HG03575 (cell line): ENCODE results near the gene PNMA1.
"Not testable (repeated sequence)": the region's sequence is repeated elsewhere in the genome, so short reads cannot be mapped to it uniquely, and the experiment has no call there.

Experiments used
- ATAC-seq: cut with Tn5 transposase; IDR thresholded peaks from one replicate; pipeline ENCODE4 v1.9.1; 2021; ENCODE audit not compliant: unreplicated experiment, insufficient number of reproducible peaks, low FRiP score; ENCODE audit errors: extremely low read depth

PNMA1 gene

DNA sequence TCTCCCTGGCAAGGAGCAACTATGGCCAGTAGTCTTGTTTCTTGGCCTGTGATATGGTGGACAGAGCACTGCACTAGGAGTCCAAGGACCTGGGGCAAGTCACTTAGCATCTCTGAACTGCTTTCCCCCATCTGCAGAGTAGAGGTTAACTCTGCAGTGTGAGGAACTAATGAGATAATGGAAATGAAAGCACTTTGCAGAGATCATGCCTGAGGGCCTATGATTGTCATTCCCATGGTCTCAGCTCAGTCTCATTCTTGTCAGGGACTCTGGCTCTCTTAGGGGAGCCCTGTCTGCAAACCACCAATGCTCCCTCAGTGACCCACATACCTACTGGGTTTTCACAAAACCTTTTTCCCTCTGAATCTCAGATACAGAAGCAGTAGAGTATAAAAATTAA is 6.5 kb upstream of the PNMA1 start:
- no peak for ATAC-seq

DNA sequence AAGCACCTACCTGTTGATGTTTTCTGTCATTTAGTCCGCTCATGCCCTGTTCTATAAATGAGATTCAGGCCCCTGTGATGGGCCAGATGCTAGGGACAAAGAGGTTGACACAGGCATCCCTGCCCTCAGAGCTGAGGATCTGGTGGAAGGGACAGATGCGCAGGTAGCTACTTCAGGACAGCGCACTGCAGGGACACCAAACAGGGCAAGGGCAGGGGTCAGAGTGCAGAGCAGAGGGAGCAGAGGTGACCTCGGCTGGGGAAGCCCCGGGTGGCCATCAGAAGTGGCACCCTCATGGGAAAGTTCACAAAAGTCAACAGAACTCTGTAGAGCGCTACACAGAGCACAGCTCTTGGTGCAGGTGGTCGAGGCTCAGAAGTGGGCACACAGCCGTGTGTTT is 5.6 kb upstream of the PNMA1 start:
- ATAC-seq: no peak

DNA sequence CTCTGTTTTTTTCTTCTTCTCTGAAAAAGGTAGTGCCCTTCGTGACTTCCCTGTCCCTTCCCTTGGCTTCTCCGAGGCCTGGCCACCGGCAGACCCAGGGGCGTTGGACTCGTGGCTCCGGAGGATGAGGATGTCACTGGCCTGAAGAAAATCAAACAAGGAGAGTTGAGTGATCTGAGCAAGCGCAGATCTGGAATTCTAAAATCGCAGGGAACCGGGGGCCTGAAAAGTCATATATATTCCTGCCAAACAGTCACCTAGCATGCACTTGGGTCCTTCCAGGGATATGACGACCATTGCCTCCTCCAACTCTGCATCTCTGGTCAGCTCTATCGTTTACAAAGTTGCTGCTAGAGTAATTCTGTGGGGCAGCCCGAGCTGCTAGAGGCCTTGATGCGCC is 5.2 kb upstream of the PNMA1 start:
- ATAC-seq: no peak

DNA sequence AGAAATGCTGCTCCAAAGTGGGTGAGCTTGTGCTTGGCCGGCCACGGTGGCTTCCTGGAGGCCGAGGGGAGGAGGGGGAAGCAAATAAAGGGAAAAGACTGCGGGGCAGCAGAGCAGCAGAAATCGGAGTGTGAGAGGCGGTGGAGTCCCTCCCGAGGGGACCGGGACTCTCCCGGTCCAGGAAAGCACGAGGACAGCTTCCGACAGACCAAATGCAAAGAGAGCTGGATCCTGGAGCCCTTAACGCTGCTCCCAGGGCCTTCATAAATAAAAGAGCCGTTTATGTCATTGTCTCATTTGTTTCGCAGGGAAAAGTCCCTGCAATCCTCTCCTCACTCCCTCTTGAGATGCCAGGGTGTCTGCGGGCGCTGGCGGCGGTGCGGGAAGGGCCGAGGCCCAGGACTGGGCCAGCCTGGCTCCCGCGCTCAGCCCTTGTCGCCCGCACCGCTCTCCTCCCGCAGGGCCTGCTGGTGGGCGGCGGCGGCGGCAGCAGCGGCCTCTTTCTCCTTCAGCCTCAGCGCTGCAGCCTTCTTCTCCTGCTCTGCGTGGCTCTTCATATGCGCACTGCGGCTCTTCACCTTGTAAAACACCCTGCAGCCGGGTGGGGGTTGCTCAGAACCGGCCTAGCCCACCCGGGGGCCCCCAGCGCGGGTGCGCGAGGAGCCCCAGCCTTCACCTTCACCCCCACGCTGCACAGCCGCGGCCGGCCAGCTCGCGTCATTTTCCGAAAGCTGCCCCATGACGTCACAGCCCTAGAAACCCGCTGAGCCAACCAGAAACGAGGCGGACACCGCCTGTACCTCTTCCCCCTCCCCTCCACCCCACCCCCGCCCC is 4.5 kb upstream of the PNMA1 start:
- no peak for ATAC-seq

DNA sequence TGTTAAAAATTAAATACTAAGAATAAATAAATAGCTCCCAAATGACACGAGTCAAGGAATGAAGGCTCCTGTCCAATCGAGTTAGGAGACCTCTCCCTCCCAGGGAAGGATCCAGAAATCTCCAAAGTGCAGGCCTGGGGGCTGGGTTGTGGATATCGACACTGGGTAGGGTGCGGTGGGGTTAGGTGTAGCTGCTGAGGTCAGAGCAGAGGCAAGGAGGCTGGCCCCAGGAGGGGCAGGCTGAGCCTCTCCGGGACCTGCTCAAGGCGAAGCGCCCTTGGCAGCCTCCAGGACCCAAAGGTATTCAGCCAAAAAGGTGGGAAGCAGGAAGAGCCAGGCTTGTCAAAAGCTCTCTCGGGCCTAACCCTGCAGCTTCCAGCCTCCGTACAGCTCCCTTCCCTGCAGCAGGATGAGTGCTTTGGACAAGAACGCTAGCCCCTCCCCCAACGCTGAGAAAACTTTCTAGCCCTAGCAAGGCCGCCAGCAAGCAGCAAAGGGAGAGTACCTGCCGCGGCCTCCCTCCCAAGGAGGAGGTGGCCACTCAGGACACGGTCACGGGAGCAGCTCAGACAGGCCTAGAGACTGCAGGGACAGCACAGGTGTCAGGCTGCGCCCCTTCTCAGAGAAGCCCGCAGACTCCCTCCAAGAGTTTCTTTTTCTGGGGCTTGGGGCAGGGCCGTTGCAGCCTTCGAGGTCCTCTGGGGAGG is 3.7 kb upstream of the PNMA1 start:
- ATAC-seq: no peak

DNA sequence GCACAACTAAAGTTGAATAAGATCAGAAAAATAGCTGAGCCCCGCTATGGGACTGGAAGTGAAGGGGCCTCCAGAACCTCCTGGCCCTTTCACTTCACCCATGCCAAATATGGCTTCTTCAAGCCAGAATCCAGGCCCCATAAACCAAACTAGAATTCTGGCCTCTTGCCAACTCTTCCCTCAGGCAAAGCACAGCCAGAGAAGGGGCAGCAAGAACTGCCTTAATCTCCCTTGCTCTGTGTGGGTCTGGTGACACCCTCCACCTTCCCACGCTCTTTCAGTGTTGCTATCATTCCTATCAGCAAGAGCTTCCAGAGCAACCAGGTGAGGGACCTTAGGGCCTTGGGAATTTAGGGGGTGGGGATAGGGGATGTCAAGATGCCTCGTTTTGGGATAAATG is 3.1 kb upstream of the PNMA1 start:
- no peak for ATAC-seq

DNA sequence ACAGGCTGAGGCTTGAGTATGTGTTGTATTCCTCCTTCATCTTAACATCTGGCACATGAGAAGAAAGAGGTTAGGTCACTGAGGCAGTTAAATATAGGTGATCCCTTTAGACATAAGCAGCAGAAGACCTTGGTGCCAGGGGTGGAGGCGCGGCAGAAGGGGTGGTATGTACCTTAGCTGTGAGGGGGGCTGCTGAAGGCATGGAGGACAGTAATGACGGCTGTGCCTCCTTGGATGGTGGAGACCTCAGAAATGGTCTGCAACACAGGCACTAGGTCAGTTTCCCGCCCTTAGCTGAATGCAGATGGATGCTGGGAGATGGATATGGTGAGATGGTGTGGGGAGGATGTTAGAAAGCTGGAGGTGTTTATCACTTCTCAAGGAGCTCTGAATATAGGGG is 1.5 kb upstream of the PNMA1 start:
- no peak for ATAC-seq

DNA sequence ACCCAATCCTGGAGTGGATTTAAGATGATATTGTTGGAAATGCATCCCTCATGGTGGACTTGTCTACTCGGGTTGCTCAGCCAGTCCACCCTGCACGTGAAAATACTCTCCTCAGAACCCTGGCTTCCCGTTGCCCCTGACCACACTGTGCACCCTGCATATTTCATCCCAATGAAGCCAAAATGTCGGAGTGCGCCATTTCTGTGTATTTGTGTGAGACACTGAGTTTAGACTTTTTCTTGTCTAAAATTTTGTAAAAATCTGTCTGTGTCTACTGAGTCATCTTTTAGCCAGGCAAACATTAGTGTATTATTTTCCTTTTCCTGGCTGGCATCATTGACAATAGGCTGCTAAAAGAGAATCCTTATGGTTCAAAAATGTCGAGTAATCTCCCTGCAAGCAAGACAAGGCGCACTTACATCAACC is 485 bp upstream of the PNMA1 start:
- no peak for ATAC-seq

DNA sequence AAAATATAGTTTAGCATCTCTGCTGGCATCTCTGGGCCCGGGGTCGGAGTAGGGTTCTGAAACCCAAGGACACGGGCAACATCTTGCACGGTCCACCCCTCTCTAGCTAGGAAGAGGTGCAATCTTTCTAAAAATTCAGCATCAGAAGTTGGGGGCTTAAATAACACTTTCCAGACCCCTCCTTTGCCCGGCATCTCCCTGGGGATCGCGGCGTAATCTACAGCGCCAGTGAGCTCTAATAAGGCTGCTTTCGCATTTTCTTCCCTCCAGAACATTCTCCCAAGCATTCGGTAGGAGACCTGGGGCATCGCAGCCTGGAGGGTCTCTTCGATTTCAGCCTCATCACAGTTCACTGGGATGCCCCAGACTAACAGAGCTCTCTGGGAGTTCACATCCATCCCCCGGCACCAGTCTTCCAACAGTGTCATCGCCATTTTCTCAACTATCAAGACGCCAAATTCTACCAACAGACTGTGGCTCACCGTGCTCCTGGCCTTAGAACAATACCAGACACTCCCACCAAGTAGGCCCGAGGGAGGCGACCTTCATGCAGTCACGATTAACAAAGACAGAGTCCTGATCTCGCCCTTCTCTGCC is 880 bp downstream of the PNMA1 start:
- ATAC-seq: no peak

DNA sequence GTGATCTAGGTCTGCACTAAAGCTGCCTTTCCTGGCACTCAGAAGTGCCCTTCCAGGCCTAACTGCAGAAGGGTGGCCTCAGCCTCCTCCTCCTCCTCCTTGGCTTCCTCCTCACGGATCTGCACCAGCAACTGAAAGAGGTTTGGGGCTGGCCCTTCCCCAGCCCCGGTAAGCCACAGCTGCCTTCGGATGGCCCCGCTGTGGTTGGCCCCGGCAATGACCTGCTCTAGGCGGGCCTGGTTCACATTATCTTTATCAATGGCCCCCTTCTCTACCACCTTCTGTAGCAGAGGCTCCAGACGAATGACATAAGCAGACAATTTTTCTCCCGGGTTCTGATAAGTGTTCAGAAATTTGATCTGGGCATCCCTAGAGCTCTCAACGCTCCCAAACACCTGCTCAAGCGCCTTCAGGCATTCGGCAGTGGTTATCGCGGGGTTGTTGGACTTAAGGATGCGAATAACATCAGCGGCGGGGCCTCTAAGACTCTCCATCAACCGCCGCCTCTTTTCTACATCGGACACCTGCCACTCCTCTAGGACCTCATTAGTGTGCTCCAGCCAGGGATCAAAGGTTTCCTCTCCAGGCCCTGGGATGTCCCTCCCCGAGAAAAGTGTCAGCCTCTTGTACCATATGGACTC is 1.5 kb downstream of the PNMA1 start:
- no peak for ATAC-seq

DNA sequence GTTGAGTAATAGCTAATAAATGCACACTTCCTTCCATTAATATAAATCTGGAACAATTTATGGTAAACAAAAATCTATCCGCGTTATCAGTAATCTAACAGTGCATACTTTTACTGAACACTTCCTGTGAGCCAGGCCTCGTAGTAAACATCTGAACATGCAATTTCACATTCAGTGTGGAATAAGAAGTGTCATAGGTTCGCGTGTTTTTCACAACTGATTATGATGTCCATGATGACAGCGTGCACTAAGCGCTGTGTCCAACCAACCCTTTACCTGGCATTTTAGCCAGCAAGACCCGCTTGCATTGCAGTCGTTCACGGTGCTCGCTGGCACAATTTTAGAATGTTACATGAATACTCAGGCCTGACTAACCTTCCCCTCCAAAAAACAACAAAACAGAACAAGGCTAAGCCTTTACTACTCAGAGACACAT is 2.1 kb downstream of the PNMA1 start:
- ATAC-seq: no peak

DNA sequence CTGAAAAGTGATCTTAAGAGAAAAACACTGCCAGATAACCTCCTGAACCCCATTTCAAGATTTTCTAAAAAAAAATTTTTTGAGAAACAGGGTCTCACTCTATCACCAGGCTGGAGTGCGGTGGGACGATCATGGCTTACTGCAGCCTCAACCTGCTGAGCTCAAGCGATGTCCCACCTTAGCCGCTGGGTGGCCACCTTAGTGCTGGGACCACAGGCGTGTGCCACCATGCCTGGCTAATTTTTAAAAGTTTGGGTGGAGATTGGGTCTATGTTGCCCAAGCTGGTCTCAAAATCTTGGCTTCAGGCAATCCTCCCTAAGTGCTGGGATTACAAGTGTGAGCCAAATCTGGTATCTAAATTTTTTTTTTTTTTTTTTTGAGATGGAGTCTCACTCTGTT is 3.4 kb downstream of the PNMA1 start:
- ATAC-seq: no peak

DNA sequence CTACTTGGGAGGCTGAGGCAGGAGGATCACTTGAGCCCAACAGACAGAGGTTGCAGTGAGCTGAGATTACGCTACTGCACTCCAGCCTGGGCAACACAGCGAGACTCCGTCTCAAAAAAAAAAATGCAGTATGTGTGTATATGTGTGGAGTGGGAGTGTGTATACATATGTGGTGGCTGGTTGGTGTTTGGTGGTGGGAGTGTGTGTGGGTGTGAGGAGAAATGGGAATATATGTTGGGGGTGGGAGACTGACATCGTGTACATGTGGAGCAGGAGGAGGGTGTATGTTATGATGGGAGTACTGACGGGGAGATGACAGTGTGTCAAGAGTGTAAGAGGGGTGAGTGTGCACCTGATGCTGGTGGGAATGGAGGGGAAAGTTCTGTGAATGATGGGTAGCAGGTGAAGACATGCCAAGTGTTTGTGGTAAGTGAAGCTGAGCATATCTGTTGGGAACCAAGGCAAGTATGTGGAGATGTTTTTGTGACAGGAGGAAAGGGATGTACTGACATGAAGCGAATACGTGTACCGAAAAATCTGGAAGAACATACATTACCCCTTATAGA is 4.2 kb downstream of the PNMA1 start:
- ATAC-seq: no peak

DNA sequence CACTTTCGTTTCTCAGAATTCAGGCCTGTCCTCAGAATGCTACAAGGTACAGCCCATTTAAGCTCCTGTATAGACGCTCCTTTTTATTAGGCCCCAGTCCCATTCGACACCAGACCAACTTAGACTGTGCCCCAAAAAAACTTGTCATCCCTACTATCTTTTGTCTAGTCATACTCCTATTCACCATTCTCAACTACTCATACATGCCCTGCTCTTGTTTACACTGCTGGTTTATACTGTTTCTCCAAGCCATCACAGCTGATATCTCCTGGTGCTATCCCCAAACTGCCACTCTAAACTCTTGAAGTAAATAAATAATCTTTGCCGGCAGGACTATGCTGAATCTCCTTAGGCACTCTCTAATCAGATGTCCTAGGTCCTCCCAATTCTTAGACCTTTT is 6.1 kb downstream of the PNMA1 start:
- ATAC-seq: not testable (repeated sequence)

DNA sequence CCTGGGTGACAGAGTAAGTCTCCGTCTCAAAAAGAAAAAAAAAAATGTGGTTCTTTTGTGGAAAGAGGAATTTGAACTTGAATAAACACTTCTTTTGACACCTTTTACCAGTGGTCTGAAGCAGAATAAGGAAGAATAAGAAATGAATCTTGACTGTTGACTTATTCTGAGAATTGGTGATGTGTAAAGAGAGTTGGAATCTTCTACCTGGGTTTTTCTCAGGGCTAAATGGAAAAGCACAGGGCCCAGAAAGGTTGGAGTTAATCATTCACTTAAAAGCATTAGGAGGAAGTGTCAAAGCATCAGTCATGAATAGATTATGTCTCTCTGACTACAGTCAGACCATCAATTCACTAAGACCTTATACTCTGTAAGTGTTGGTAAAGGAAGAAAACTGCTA is 13.9 kb downstream of the PNMA1 start:
- no peak for ATAC-seq

DNA sequence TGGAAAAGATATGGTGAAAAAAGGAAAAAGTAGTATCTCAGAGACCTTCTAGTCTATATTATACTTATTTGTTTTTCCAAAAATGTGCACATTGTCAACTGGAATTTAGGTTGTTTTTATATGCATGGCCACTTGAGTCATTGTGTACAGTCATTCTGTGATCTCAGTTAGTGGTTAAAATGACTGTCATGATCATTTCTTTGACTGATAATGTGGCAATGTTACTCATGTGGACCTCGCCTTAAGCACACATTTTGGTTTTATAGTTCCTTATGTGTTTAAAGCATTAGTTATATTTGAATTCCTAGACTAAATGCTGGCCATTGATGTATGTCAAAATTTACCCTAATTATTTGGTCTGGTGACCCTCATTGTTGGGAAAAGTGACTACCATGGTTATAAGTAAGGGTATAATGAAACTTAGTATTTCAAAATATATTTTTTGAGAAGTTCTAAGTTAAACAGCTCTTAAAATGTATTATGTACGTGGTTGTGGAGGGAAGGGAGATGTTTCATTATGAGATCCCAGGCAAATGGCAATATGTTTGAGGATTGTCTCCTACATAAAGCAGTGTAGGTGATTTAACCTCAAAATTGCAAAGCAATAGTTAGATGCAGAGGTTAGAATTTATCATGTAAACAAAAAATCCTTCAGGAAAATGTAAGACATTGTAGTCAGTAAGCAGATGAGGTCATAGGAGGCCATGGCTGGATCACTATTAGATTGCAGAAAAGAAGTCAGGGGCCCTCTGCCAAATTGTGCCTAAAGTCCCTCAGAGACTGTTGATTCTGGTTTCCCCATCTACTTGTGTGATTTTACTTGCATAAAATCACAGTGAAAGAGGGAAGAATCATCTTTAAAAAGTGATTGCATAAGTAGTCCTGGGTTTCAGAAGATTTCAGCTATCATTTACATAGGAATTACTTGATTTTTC is 17.5 kb downstream of the PNMA1 start:
- ATAC-seq: no peak

DNA sequence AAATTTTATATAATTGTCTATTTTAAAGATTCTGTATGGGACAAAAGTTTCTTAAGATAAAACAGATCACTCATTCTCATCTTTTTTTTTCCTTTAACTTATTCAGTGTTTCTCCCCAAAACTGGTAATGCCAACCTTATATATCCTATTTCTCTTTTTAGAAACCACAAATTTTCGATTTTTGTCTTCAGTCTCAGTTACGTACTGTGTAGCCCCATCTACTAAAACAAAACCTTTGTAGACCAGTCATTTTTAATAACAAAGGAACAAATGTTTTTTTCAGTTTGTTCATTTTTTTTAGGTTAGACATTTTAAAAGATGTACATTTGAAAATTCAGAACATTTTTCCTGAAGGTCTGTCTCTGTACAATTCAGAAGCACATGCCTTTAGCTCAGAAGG is 18.2 kb downstream of the PNMA1 start:
- ATAC-seq: no peak

DNA sequence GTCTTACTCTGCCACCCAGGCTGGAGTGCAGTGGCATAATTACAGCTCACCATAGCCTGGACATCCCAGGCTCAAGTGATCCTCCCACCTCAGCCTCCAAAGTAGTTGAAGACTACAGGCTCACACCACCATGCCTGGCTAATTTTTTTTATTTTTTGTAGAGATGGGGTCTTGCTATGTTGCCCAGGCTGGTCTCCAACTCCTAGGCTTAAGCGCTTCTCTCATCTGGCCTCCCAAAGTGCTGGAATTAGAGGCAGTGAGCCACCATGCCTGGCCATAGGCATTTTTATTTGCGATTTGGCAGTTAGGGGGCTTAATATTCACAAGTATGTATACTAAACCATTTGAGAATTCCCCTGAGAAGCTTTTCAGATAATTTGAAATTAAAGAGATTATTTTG is 19.1 kb downstream of the PNMA1 start:
- no peak for ATAC-seq
